RWPE2 (cell line): ENCODE results near the gene OPN1MW3.

Experiments used
- ATAC-seq: fragments of 200-7000 bp; cut with Tn5 transposase; 3 replicates; pipeline ENCODE4 v1.9.1; 2021; ENCODE audit warnings: low read depth
- DNase-seq: peaks from one replicate; pipeline ENCODE4 v3.0.0-alpha.2; 2020; ENCODE audit warnings: low spot score
- H3K27ac ChIP-seq: fragments of 450-650 bp; 2 replicates; pipeline ENCODE4 v1.5.1; 2017; ENCODE audit warnings: mild to moderate bottlenecking; ENCODE audit not compliant: poor library complexity, severe bottlenecking
- H3K27me3 ChIP-seq: fragments of 250-450 bp; sonication (Bioruptor Pico); 2 replicates; pipeline ENCODE4 v1.5.1; 2021; ENCODE audit warnings: mild to moderate bottlenecking, moderate library complexity; ENCODE audit not compliant: insufficient read depth, poor library complexity, severe bottlenecking
- H3K36me3 ChIP-seq: fragments of 250-450 bp; sonication (Bioruptor Pico); 2 replicates; pipeline ENCODE4 v1.5.1; 2020; ENCODE audit warnings: low read depth, mild to moderate bottlenecking, moderate library complexity
- H3K4me1 ChIP-seq: fragments of 250-450 bp; sonication (Bioruptor Pico); 2 replicates; pipeline ENCODE4 v1.5.1; 2021; ENCODE audit warnings: mild to moderate bottlenecking, moderate library complexity; ENCODE audit not compliant: insufficient read depth, poor library complexity, severe bottlenecking
- H3K4me3 ChIP-seq: fragments of 250-450 bp; sonication (Bioruptor Pico); 2 replicates; pipeline ENCODE4 v1.5.1; 2021; ENCODE audit warnings: mild to moderate bottlenecking, moderate library complexity; ENCODE audit not compliant: severe bottlenecking
- H3K9me3 ChIP-seq: fragments of 250-450 bp; sonication (Bioruptor Pico); 2 replicates; pipeline ENCODE4 v1.5.1; 2021; ENCODE audit warnings: mild to moderate bottlenecking, moderate library complexity; ENCODE audit not compliant: severe bottlenecking
- CTCF ChIP-seq: fragments of 450-650 bp; IDR thresholded peaks from one replicate; pipeline ENCODE4 v1.5.1; 2017; ENCODE audit warnings: mild to moderate bottlenecking, moderate library complexity; ENCODE audit not compliant: poor library complexity, severe bottlenecking

OPN1MW3 gene

GRCh38 chrX:154309041-154309775 lies 51.8 kb downstream of the OPN1MW3 start:
- Histone ChIP-seq H3K27me3 (no peaks in the 10 kb centered on the region), H3K9me3 (no peaks in the 10 kb centered on the region), H3K4me3 (no peak overlapping the region), H3K36me3 (no peaks in the 10 kb centered on the region), H3K4me1 (no peaks in the 10 kb centered on the region), H3K27ac (no peak overlapping the region)
- no peak for TF ChIP-seq CTCF
- ATAC-seq: no peak
- no peak for DNase-seq

- H3K9me3 ChIP-seq: no peaks in the 10 kb centered on the region
Measured at GRCh38 chrX:154310616-154311536, 53.5 kb downstream of the OPN1MW3 start.

GRCh38 chrX:154312116-154312515 lies 54.7 kb downstream of the OPN1MW3 start:
- no peaks in the 10 kb centered on the region for H3K4me1 ChIP-seq
- no peaks in the 10 kb centered on the region for H3K9me3 ChIP-seq
- ATAC-seq (no peak), DNase-seq (no peak)
- no peaks in the 10 kb centered on the region for H3K27me3 ChIP-seq
- H3K27ac ChIP-seq: no peak overlapping the region
- no peaks in the 10 kb centered on the region for H3K36me3 ChIP-seq
- H3K4me3 ChIP-seq: no peak overlapping the region
- TF ChIP-seq CTCF: no peak

More at GRCh38 chrX:154310616-154311536, 53.5 kb downstream of the OPN1MW3 start:
- DNase-seq (no peak), ATAC-seq (no peak)
- Histone ChIP-seq H3K27ac (no peak overlapping the region), H3K4me3 (no peak overlapping the region), H3K4me1 (no peaks in the 10 kb centered on the region), H3K27me3 (no peaks in the 10 kb centered on the region), H3K36me3 (no peaks in the 10 kb centered on the region)
- no peak for TF ChIP-seq CTCF

GRCh38 chrX:154313147-154313546 lies 55.8 kb downstream of the OPN1MW3 start:
- Histone ChIP-seq H3K9me3 (no peaks in the 10 kb centered on the region), H3K4me3 (no peak overlapping the region), H3K36me3 (no peaks in the 10 kb centered on the region), H3K27me3 (no peaks in the 10 kb centered on the region), H3K4me1 (no peaks in the 10 kb centered on the region), H3K27ac (no peak overlapping the region)
- TF ChIP-seq CTCF: no peak
- no peak for ATAC-seq
- no peak for DNase-seq
